ENCODE measurements around the gene TOP3B. TPM values are rescaled to one million over a fixed set of nuclear protein-coding genes. Genes with fewer than 3 reads are reported as not detected.

Gene TOP3B
- total RNA-seq, 1 donor from 2014 or later = 32.1 TPM

DNA sequence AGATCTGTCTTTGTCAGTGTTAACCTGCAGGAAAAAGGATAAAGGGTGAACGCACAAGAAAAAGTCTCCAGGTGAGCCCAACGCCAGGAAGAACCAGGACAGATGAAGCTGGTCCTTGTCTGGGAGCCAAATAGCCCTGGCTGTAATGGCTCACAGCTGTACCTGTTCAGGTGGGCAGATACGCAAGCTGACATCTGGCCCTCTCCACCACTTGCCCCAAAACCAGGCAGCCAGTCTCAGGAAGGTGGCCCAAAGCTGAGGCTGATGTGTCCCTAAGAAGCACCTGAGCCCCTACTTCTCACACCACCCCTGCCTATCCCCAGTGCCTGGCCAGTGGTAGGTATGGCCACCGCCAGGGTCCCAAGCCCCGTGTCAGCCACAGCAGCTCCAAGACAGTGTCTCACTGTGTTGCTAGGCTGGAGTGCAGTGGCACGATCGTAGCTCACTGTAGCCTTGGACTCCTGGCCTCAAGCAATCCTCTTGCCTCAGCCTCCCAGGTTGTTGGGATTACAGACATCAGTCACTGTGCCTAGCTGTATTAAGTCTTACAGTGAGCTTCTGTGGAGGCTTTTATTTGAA lies 14.8 kb downstream of the TOP3B start:
- peaks cover 99% of the 10 kb centered on the region for H3K36me3 ChIP-seq
- no peaks in the 10 kb centered on the region for H3K27me3 ChIP-seq (ENCODE audit: low read depth)
- H3K9me3 ChIP-seq = no peaks in the 10 kb centered on the region
- no peak overlapping the region for H3K27ac ChIP-seq
- intact Hi-C loops (cut with DNase I) = no loop called here
- DNase-seq = no peak
- no peak for ATAC-seq
- no peak overlapping the region for H3K4me3 ChIP-seq
- H3K4me1 ChIP-seq = no peaks in the 10 kb centered on the region
- TF ChIP-seq, protein P1, sequence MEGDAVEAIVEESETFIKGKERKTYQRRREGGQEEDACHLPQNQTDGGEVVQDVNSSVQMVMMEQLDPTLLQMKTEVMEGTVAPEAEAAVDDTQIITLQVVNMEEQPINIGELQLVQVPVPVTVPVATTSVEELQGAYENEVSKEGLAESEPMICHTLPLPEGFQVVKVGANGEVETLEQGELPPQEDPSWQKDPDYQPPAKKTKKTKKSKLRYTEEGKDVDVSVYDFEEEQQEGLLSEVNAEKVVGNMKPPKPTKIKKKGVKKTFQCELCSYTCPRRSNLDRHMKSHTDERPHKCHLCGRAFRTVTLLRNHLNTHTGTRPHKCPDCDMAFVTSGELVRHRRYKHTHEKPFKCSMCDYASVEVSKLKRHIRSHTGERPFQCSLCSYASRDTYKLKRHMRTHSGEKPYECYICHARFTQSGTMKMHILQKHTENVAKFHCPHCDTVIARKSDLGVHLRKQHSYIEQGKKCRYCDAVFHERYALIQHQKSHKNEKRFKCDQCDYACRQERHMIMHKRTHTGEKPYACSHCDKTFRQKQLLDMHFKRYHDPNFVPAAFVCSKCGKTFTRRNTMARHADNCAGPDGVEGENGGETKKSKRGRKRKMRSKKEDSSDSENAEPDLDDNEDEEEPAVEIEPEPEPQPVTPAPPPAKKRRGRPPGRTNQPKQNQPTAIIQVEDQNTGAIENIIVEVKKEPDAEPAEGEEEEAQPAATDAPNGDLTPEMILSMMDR (IDR thresholded peaks at IDR 0.05) = no peak

- Histone ChIP-seq H3K27ac (no peak overlapping the region), H3K4me3 (no peak overlapping the region), H3K9me3 (no peaks in the 10 kb centered on the region), H3K36me3 (peaks cover 99% of the 10 kb centered on the region), H3K27me3 (ENCODE audit: low read depth) (no peaks in the 10 kb centered on the region), H3K4me1 (no peaks in the 10 kb centered on the region)
- no peak for ATAC-seq
- TF ChIP-seq, protein P1 (IDR thresholded peaks at IDR 0.05) = no peak
- no peak for DNase-seq
- intact Hi-C loops (cut with DNase I) = no loop called here
Measured at GRCh38 chr22:21966643-21967516, 15.7 kb downstream of the TOP3B start.

GRCh38 chr22:21965762-21966288 lies 16.8 kb downstream of the TOP3B start:
- Histone ChIP-seq H3K36me3 (peaks cover 98% of the 10 kb centered on the region), H3K4me3 (no peak overlapping the region), H3K4me1 (no peaks in the 10 kb centered on the region), H3K27me3 (ENCODE audit: low read depth) (no peaks in the 10 kb centered on the region), H3K9me3 (no peaks in the 10 kb centered on the region), H3K27ac (no peak overlapping the region)
- no peak for ATAC-seq
- TF ChIP-seq, protein P1 (IDR thresholded peaks at IDR 0.05) = no peak
- intact Hi-C loops (cut with DNase I) = no loop called here
- DNase-seq = no peak

DNA sequence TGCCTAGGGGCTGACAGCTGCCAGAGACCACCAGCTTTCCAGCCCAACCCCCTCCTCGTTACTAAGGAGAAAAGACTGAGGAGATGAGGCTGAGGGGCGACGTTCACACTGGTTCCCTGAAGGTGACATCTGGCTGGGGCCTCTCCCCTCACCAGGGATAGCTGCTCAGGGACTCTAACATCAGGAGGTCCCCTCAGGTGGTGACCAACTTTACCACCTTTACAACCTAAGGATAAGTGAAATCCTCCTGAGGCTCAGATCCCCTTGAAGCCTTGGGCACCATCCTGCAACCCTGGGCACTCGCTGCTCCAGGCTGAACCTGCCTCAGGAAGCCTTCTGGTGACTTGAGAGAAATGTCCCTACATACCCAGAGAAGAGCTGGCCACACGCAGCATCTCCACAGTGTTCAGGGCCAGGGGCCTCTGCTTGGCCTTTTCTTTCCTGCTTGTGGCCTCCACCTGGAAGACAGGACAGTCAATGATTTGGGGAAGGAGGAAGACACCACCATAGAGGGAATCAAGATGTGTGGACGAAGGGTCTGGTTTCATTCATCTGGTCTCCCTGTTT lies 17.6 kb downstream of the TOP3B start:
- ATAC-seq (no peak), DNase-seq (no peak)
- TF ChIP-seq, protein P1 (IDR thresholded peaks at IDR 0.05) = no peak
- Histone ChIP-seq H3K27me3 (ENCODE audit: low read depth) (no peaks in the 10 kb centered on the region), H3K27ac (no peak overlapping the region), H3K4me3 (no peak overlapping the region), H3K4me1 (no peaks in the 10 kb centered on the region), H3K9me3 (no peaks in the 10 kb centered on the region), H3K36me3 (peaks cover 93% of the 10 kb centered on the region)
- intact Hi-C loops (cut with DNase I) = no loop called here

- intact Hi-C loops (cut with DNase I) = no loop called here
- Histone ChIP-seq H3K27me3 (ENCODE audit: low read depth) (no peaks in the 10 kb centered on the region), H3K4me3 (no peak overlapping the region), H3K36me3 (peaks cover 93% of the 10 kb centered on the region), H3K27ac (no peak overlapping the region), H3K4me1 (no peaks in the 10 kb centered on the region), H3K9me3 (no peaks in the 10 kb centered on the region)
- DNase-seq = no peak
- peak in 1 of 2 donors; percentile 2 for ATAC-seq
- TF ChIP-seq, protein P1 (IDR thresholded peaks at IDR 0.05) = no peak
Measured at GRCh38 chr22:21964234-21964633, 18.4 kb downstream of the TOP3B start.
